SHP77 treated with DMSO at 0.1 percent for 48 hours (cell line): ENCODE measurements around the gene CNNM2.
"Not testable (repeated sequence)": the region's sequence is repeated elsewhere in the genome, so short reads cannot be mapped to it uniquely, and the experiment has no call there.

Source experiments
- DNase-seq: peaks from one replicate; lab custom pipeline; 2025; lab: John Stamatoyannopoulos, UW

The CNNM2 gene

DNA sequence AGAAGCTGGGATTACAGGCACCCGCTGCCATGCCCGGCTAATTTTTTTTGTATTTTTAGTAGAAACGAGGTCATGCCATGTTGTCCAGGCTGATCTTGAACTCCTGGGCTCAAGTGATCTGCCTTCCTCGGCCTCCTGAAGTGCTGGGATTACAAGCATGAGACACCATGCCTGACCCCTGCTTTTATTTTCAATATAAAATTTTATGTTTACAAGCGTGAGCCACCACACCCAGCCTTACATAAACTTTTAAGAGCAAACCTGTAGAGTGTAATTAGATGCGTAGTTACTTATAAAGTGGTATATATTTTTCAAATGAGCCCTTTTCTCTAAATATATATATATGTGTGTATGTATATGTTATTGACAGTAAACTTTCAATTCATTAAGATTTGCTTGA is 8.7 kb downstream of the CNNM2 start:
- DNase-seq = no peak

DNA sequence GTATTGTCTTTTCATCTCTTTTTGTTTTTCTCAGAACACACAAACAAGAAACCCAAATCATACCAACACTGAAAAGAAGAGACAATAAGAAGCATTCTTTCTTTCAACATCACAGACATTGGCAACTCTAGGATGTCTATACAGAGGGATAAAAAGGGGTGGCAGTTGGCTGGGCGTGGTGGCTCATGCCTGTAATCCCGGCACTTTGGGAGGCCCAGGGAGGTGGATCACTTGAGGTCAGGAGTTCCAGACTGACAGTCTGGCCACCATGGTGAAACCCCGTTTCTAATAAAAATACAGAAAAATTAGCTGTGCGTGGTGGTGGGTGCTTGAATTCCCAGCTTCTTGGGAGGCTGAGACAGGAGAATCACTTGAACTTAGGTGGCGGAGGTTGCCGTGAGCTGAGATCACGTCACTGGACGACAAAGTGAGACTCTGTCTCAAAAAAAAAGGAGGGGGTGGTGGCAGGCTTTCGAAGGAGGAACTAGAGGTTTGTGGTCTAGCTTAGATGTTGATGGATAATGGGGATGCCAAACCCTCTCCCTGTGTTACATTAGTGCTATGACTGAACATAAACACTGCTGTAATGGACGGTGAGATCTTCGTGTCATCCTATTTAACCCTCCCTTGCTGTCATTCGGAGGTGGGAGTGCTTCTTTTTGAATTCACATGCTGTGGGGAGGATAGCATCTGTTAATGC is 9.4 kb downstream of the CNNM2 start:
- no peak for DNase-seq

DNA sequence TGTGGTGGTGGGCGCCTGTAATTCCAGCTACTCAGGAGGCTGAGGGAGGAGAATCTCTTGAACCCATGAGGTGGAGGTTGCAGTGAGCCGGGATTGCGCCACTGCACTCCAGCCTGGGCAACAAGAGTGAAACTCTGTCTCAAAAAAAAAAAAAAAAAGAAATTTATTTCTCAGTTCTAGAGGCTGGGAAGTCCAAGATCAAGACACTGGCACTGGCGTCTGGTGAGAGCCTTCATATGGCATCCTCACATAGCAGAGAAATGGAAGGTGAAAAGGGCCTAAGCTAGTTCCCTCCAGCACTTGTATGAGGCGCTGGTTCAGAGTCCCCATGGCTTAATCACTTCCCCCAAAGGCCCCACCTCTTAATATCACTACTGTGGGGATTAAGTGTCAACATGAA is 10.3 kb downstream of the CNNM2 start:
- not testable (repeated sequence) for DNase-seq

DNA sequence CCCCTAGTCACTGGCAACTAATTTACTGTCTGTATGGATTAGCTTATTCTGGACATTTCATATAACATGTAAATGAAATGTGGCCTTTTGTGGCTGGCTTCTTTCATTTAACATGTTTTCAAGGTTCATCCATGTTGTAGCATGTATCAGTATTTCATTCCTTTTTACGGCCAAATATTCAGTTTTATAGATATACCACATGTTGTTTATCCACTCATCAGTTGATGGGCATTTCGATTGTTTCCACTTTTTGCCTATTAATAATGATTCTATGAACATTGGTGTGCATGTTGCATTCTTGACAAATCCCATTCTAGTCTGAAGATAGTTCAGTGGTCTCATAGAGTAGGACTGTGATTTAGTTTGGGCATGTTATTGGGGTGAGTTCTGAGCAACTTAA is 12.6 kb downstream of the CNNM2 start:
- no peak for DNase-seq

DNA sequence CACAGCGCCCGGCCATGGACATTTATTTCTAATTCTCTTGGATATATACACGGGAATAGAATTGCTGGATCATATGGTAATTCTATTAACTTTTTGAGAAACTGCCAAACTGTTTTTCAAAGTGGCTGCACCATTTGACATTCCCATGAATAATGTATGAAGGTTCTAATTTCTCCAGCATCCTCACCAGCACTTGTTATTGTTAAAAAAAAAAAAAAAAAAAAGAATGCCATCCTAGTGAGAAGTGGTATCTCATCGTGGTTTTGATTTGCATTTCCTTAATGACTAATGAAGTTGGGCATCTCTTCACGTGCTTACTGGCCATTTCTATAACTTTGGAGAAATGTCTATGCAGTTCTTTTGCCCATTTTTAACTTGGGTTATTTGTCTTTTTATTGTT is 13.5 kb downstream of the CNNM2 start:
- DNase-seq = no peak

DNA sequence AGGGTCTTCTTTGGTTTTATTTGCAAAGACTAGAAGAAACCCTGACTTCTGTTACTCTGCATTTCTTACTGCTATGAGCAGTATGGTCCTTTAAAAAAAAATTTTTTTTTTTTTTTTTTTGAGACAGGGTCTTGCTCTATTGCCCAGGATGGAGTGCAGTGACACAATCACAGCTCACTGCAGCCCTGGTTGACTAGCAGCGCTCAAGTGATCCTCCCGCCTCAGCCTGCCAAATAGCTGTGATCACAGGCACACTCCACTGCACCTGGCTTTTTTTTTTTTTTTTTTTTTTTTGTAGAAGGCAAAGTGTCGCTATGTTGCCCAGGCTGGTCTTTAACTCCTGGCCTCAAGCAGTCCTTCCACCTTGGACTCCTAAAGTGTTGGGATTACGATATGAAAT is 17.4 kb downstream of the CNNM2 start:
- DNase-seq = no peak

DNA sequence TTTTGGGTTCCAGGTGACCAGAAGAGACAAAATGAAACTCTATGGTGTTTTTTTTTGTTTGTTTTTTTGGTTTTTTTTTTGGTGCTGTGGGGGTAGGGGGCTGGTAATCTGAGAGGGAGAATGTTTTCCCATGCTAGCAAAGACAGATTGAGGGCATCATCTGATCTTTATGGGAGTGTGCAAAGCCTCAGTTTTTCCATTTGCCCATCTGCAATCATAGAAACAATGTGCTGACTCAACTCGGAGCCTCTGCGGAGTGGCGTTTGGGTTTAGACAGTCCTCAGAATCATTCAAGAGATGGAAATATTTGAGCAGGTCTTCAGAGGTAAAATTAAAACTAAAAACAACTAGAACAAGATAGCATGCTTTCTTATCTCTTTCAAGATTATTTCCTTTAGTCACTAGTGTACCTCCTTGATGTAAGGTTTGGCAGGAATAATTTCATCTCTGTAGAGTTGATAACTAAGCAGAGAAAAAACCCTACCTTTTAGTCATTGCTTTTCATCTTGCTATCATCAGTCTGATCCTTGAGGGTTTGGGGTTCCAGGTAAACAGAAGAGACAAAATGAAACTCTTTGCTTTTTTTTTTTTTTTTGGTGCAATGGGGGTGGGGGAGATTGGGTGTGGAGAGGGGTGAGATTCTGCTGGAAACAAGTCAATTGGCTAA is 18.0 kb downstream of the CNNM2 start:
- DNase-seq = no peak

DNA sequence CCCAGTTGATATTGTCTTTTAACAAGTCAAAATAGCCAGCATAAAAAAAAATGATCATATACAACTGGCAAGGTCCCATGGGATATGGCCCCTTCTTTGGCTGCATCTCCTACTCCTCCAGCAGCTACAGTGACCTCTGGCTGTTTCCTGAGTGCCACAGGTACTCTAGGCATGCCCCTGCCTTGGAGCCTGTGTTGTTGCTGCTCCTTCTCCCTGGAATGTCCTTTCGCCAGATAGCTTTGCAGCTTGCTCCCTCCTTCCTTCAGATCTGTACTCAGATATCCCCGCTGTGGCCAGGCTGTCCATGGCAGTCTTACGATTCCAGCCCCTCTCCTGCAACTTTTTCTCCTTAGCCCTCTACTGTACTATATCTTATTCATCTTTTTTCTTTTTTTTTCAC is 23.3 kb downstream of the CNNM2 start:
- DNase-seq = no peak

DNA sequence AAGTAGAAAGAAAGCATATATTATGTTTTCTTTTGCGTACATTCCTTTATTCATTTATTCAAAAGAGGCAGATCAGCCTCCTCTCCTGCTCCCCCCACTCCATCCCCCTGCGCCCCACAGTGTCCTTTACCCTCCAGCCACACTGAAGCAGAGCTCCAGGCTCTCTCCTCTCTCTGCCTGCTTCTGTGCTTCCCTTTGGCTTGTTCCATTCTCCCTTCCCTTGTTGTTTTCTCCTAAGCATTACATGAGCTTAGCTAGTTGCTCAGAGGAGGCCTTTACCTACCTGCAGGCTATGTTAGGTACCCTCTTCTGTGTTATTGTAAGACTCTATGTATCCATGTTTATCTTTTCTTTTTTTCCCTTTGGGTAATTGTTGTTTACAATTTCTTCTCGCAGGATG is 27.4 kb downstream of the CNNM2 start:
- DNase-seq = no peak

DNA sequence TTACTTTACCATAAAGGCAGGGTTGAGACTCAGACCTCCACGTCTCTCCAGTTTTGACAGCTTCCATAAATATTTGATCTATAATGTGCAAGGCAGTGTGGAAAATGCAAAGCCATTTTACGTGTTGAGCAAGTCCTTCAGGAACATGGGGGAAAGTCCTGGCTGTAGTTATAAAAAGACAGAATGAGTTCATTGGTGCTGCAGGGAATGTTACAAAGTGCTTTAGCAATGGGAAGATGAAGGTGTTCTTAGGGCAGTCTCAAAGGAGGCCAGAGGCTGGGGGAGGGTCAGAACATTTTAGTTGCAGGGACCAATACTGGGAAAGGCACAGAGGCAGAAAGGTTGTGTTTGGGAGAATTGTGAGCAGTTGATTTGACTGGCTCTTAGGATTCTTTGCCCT is 27.9 kb downstream of the CNNM2 start:
- no peak for DNase-seq

DNA sequence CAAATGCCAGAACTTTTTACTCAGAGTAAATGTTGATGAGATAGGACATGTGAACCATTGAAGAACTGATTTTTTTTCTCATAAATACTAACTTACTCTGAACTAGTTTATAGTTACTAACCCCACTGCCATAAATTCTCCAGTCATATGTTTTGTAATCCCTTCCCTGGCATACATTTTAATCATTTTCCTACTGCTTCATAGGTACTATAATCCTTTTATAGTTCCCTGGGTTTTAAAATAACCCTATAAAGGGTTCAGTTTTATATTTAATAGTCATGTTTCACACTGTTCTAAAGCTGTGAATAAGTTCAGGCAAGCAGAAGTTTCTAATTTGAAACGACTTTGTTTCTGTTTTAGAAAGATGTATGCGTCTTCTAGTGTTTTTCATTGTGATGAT is 28.9 kb downstream of the CNNM2 start:
- DNase-seq = no peak

DNA sequence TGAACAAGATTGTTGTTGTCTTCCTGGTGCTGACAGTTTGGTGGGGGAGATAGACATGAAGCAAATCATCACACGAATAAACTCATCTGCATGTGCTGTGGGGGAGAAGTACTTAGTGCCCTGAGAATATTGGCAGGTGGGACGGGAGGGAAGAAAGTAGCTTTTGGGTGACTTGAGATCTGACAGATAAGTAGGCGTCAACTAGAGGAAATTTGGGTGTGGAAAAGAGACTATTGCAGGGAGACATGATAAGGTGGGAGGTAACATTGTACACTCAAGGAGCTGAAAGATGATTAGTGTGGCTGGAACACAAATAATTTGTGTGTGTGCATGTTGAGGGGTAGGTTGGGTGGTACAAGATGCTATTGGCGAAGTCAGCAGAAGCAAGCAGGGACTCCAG is 30.1 kb downstream of the CNNM2 start:
- DNase-seq = no peak

DNA sequence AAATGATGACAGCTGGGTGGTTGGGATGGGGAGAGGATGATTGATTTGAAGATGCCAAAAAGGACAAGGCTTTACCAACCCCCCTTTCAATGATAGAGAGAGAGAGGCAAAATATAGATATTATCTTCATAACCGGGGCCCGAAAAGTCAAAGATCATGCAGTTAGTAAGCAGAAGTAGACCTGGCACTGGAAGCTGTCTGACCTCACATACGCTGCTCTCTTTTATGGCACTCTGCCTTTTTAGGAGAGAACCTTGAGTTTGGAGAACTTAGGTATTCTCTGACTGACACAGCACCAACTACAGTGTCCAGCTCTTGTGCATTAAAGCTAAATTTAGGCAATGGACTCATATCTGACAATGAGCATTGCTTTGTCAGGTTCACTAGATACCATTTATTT is 30.7 kb downstream of the CNNM2 start:
- DNase-seq = no peak

DNA sequence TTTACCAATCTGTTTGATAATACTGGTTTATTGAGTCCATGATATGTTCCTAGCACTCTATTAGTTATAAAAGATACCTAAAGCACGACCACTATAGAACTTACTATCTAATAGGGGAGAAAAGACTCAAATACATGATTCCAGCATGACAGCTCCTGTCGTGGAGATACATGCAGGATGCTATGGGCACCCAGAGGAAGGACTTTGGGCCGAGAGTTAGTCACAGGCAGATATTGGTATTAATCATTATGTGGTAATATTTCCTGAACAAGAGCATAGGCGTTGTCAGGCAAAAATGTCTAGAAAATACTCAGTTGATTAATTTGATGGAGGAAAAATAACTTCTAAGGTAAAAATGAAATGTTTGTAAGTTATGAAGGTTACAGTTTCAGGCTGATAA is 31.8 kb downstream of the CNNM2 start:
- no peak for DNase-seq

DNA sequence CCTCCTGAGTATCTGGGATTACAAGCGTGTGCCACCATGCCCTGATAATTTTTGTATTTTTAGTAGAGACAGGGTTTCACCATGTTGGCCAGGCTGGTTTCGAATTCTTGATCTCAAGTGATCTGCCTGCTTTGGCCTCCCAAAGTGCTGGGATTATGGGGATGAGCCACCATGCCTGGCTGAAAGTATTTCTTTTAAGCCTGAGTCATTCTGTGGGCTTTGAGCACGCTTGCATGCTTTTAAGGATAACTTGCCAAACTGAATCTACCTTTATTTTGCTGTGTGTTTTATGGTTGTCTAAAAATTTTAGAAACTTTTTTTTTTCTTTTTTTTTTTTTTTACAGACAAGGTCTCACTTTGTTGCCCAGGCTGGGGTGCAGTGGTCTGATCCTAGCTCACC is 33.2 kb downstream of the CNNM2 start:
- no peak for DNase-seq

DNA sequence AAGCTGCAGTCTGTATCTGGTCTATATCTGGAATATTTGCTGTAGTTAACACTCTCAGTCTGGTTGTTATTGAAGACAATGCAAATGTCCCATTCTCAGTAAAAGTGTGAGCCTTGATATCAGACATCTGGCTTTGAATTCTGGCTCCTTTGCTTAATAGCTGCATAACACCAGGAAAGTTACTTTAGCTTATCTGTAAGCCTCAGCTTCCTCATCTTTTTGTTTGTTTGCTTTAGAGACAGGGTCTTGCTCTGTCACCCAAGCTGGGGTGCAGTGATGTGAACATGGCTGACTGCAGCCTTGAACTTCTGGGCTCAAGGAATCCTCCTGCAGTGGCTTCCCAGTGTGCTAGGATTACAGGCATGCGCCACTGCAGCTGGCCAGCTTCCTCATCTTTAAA is 41.3 kb downstream of the CNNM2 start:
- DNase-seq = no peak

DNA sequence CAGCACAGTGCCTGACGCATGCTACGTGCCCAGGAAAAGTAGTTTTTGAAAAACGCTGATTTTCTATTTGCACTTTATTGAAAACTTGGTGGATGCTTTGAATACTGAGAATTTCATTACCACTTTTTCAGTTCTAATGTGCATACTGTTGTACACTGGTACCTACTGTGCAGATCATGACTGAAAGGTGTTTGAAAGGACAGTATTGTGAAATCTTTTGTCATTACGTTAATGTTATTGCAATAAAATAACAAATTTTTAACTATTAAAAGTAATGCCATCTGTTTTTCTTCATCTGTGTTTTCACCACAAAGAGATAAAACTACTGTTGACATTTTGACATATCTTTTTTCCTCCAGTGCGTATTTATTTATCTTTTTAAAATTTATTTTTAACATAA is 42.1 kb downstream of the CNNM2 start:
- DNase-seq = no peak

DNA sequence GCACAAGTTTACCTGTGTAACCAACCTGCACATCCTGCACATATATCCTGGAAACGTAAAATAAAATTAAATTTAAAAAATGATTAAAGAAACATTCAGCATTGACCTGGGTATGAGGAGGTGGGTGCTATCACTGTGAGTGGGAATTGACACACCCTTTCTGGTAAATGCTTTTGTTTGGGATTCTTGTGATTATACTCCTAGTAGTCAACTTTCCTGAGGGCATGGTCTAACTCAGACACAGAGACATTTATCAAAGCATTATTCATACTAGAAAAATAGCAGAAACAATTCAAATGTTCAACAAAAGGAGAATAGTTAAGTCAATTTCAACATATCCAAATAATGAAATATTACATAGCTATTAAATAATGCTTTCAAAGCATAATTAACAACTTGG is 44.2 kb downstream of the CNNM2 start:
- no peak for DNase-seq

DNA sequence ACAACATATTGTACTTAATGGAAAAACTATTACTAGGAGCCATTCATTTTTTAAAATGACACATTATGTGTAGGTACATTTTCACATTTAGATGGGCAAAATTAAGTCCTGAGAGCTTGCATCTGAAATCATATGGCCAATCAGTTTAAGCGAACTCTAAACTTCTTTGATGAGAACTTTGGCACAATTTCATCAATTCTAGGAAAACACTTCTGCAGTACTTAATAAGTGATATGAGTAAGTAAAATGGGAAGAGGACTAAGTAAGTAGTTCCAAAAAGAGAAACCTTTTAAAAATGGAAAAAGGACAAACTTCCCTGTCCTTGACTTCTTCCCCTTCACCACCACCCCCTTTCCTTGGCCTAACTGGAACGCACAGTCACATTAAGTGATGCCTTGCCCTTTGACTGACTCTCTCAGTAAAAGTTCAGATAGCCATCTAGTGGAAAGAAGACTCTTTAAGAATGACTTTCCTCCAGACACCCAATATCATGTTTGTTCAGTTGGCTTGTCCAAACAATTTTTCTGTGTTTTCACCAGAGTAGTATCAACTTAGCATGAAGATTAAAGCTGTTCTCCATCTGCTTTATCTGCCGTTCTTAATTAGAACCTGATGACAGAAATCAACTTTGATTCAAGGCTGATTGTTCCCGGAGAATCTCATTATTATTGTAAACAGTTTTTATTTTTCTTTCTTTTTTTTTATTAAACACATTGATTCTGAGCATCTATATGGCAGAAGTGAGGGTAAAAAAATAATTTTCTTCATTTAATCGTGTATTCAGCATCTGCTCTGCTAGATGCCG is 45.1 kb downstream of the CNNM2 start:
- DNase-seq = no peak

DNA sequence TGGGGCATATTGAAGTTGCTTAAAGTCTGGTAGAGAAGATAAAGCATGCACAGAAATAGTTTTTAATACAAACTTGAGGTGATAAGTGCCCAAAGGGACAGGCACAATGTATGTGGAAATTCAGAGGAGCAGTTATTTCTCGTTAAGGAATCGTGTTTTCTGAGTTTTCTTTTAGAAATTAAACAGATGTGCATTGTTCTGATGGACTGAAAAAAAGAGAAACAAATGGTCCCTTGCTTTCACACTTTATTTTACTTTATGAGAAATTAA is 45.6 kb downstream of the CNNM2 start:
- no peak for DNase-seq

DNA sequence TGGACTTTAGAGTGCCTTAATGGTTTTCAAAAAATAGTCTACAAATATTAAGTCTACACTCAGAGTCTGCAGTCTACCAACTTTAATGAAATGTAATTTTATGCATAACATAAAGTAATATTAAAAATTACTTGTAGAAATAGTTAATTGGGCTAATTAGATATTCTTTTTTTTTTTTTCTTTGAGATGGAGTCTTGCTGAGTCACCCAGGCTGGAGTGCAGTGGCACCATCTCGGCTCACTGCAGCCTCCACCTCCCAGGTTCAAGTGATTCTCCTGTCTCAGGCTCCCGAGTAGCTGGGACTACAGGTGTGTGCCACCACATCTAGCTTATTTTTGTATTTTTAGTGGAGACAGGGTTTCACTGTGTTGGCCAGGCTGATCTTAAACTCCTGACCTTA is 46.0 kb downstream of the CNNM2 start:
- not testable (repeated sequence) for DNase-seq

DNA sequence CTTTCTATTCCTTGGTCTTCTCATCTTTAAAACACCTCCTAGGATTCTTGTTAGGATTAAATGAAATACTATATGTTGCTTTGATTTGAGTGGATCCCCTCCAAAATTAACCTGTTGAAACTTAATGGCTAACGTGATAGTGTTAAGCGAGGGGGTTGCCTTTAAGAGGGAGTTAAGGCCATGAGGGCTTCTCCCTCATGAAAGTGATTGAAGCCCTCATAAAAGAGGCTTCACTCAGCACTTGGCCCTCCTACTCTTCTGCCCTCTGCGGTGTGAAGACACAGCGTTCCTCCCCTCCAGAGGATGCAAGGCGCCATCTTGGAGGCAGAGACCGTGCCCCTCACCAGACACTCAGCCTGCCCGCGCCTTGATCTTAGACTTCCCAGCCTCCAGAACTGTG is 46.6 kb downstream of the CNNM2 start:
- no peak for DNase-seq

DNA sequence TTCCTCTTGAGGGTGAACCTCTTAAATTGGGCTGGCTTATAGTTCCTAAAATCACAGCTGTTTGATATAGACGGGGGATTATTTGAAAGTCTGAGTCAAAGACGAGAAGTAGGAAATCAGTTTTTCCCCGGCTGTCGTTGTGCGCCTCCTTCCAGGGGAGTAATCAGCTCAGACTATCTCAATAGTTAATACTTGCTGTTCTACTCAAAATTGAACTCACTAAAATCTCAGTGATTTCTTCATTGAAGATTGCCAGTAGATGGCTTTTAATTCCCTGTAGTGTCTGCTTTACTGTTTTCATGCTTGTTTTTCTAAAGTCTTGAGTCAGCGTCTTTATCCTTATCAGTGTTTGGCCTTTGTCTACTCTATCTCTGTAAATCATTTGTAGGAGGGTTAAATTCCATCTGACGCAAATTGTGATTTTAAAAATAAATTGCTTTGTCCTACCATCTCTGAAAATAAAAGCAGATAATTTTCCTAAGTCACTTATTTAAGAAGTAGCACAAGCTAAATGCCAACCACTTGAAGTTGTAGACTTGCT is 47.3 kb downstream of the CNNM2 start:
- DNase-seq = no peak
